22Rv1 (cell line): Measurements from ENCODE around the gene MTNR1A.

Experiments used
- ZFX ChIP-seq: fragments of 450-650 bp; IDR thresholded peaks from 2 replicates; pipeline ENCODE4 v1.6.1; 2017; ENCODE audit warnings: antibody characterized with exemption, borderline replicate concordance
- TF ChIP-seq, protein P1 (sequence below): fragments of 450-650 bp; IDR thresholded peaks from 2 replicates; pipeline ENCODE4 v1.5.1; 2017; ENCODE audit warnings: mild to moderate bottlenecking

DNA sequence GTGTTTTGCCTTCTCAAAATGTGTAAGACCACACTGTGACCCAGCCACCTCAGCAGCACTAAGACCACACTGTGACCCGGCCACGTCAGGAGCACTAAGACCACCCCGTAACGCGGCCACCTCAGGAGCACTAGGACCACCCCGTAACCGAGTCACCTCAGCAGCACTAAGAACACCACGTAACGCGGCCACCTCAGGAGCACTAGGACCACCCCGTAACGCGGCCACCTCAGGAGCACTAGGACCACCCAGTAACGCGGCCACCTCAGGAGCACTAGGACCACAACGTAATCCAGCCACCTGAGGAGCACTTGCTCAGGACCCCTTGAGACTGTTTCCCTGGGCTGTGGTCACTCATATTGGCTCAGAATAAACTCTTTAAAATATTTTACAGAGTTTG lies 71.7 kb downstream of the MTNR1A start:
- TF ChIP-seq, protein P1, sequence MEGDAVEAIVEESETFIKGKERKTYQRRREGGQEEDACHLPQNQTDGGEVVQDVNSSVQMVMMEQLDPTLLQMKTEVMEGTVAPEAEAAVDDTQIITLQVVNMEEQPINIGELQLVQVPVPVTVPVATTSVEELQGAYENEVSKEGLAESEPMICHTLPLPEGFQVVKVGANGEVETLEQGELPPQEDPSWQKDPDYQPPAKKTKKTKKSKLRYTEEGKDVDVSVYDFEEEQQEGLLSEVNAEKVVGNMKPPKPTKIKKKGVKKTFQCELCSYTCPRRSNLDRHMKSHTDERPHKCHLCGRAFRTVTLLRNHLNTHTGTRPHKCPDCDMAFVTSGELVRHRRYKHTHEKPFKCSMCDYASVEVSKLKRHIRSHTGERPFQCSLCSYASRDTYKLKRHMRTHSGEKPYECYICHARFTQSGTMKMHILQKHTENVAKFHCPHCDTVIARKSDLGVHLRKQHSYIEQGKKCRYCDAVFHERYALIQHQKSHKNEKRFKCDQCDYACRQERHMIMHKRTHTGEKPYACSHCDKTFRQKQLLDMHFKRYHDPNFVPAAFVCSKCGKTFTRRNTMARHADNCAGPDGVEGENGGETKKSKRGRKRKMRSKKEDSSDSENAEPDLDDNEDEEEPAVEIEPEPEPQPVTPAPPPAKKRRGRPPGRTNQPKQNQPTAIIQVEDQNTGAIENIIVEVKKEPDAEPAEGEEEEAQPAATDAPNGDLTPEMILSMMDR, result no peak
- no peak for TF ChIP-seq ZFX
